ENCODE data around the gene ESCO1.
A peak's percentile ranks its signal among the peaks of the same experiment; 100 is the strongest.
"Not testable (repeated sequence)": the region's sequence is repeated elsewhere in the genome, so short reads cannot be mapped to it uniquely, and the experiment has no call there.

Gene ESCO1

GRCh38 chr18:21600526-21601410 lies at the start of gene ESCO1:
ESCO1 (minus strand) TSS chr18:21600704; CDS start chr18:21574843, 25,861 bp downstream.
- DNase-seq (ENCODE audit: low read depth) = peak; percentile 94

- DNase-seq (ENCODE audit: low read depth) = not testable (repeated sequence)
Observed at GRCh38 chr18:21640375-21640774, 39.9 kb upstream of the ESCO1 start.

- no peak for DNase-seq (ENCODE audit: low read depth)
Observed at GRCh38 chr18:21638822-21639221, 38.3 kb upstream of the ESCO1 start.

- DNase-seq (ENCODE audit: low read depth) = no peak
Observed at GRCh38 chr18:21636769-21637168, 36.3 kb upstream of the ESCO1 start.

- DNase-seq (ENCODE audit: low read depth) = no peak
Observed at GRCh38 chr18:21634588-21635199, 34.2 kb upstream of the ESCO1 start.

- no peak for DNase-seq (ENCODE audit: low read depth)
Observed at GRCh38 chr18:21632393-21632792, 31.9 kb upstream of the ESCO1 start.

- no peak for DNase-seq (ENCODE audit: low read depth)
Observed at GRCh38 chr18:21629089-21629832, 28.8 kb upstream of the ESCO1 start.

GRCh38 chr18:21621640-21622039 lies 21.1 kb upstream of the ESCO1 start:
- DNase-seq (ENCODE audit: low read depth) = not testable (repeated sequence)

GRCh38 chr18:21612125-21613039 lies 11.9 kb upstream of the ESCO1 start, which contains the start of gene SNRPD1:
SNRPD1 (plus strand) TSS chr18:21612314; CDS start chr18:21612430, 116 bp downstream.
- peak; percentile 92 for DNase-seq (ENCODE audit: low read depth)

GRCh38 chr18:21611401-21612124 lies 11.1 kb upstream of the ESCO1 start:
- not testable (repeated sequence) for DNase-seq (ENCODE audit: low read depth)

GRCh38 chr18:21605213-21605612 lies 4.7 kb upstream of the ESCO1 start:
- no peak for DNase-seq (ENCODE audit: low read depth)

GRCh38 chr18:21604671-21605070 lies 4.2 kb upstream of the ESCO1 start:
- no peak for DNase-seq (ENCODE audit: low read depth)

GRCh38 chr18:21602299-21602587 lies 1.7 kb upstream of the ESCO1 start:
- no peak for DNase-seq (ENCODE audit: low read depth)

GRCh38 chr18:21599585-21600525 lies 649 bp downstream of the ESCO1 start:
- peak; percentile 57 for DNase-seq (ENCODE audit: low read depth)

GRCh38 chr18:21598726-21599584 lies 1.5 kb downstream of the ESCO1 start:
- DNase-seq (ENCODE audit: low read depth) = no peak

- no peak for DNase-seq (ENCODE audit: low read depth)
Observed at GRCh38 chr18:21597620-21598019, 2.9 kb downstream of the ESCO1 start.

- DNase-seq (ENCODE audit: low read depth) = no peak
Observed at GRCh38 chr18:21593540-21594257, 6.8 kb downstream of the ESCO1 start.

- DNase-seq (ENCODE audit: low read depth) = not testable (repeated sequence)
Observed at GRCh38 chr18:21592361-21592760, 8.1 kb downstream of the ESCO1 start.
